Heart right ventricle (tissue), 16 donors: ENCODE measurements around the gene SLC37A4. TPM values are rescaled to one million over a fixed set of nuclear protein-coding genes. Genes with fewer than 3 reads are reported as not detected.

ENCODE experiments used
- ATAC-seq, 8 donors: fragments of 200-7000 bp; cut with Tn5 transposase; one replicate each; pipeline ENCODE4 v1.9.1; 2020; ENCODE audit warnings: mild to moderate bottlenecking in 8 of 8, moderate library complexity in 8 of 8, moderate number of reproducible peaks in 1 of 8
- DNase-seq, 2 donors: peaks; one replicate each; pipeline ENCODE4 v3.0.0-alpha.2; 2020
- H3K27ac ChIP-seq, 10 donors: fragments of 200-600 bp; sonication (generic) in 2 of 10; one replicate each; pipeline versions ENCODE4 v1.5.0 to v1.8.0; 2020 to 2022; ENCODE audit warnings: mild to moderate bottlenecking in 3 of 10
- H3K27me3 ChIP-seq, 7 donors: fragments of 200-600 bp; one replicate each; pipeline ENCODE4 v1.8.0; 2021 to 2022; ENCODE audit warnings: mild to moderate bottlenecking in 2 of 7
- H3K36me3 ChIP-seq, 9 donors: fragments of 200-600 bp; sonication (generic) in 1 of 9; one replicate each; pipeline versions ENCODE4 v1.5.0 to v1.8.0; 2020 to 2022; ENCODE audit warnings: mild to moderate bottlenecking in 2 of 9
- H3K4me1 ChIP-seq, 9 donors: fragments of 200-600 bp; sonication (generic) in 1 of 9; one replicate each; pipeline versions ENCODE4 v1.5.0 to v1.8.0; 2020 to 2022; ENCODE audit warnings: mild to moderate bottlenecking in 4 of 9
- H3K4me3 ChIP-seq, 10 donors: fragments of 200-600 bp; sonication (generic) in 2 of 10; one replicate each; pipeline versions ENCODE4 v1.5.0 to v1.8.0; 2020 to 2022; ENCODE audit warnings: mild to moderate bottlenecking in 7 of 10, moderate library complexity in 2 of 10
- H3K9me3 ChIP-seq, 11 donors: fragments of 200-600 bp in 10 of 11; sonication (generic) in 2 of 11; one replicate each; pipeline versions ENCODE4 v1.5.0 to v1.8.0; 2013 to 2022; ENCODE audit warnings: mild to moderate bottlenecking in 2 of 11, control low read depth in 1 of 11, moderate library complexity in 1 of 11
- WGBS, 2 donors: extraction: QIAGEN DNeasy Blood & Tissue Kit; methylation state at CpG; one replicate each; pipeline ENCODE4 v1.1.7; 2013; ENCODE audit warnings: inconsistent platforms in 1 of 2; 5-methylcytosine and 5-hydroxymethylcytosine counted together
- intact Hi-C, 10 donors: fragments of 100-400 bp; cut with DNase I; formaldehyde crosslinking; loops; one replicate each; pipeline versions ENCODE4 v1.11.1 to v1.14.2; 2022
- polyA plus RNA-seq, 2 donors: library from polyadenylated mRNA; stranded (reverse); fragments of 200-250 nt; gene quantifications; one replicate each; pipeline ENCODE4 v1.2.3, GENCODE V29; 2013
- total RNA-seq, 10 donors: library from RNA; stranded (reverse); fragmentation: NEBNext Ultra II Directional in 3 of 10; extraction: Animal tissue kit (Norgen Biotek cat#: 25700) in 3 of 10; gene quantifications; one replicate each; pipeline versions ENCODE4 v1.2.1 to v1.2.4, GENCODE V29; 2021 to 2023
- TF ChIP-seq, protein P1 (sequence below), 9 donors: fragments of 200-600 bp; sonication (generic) in 2 of 9; IDR thresholded peaks; one replicate each; pipeline versions ENCODE4 v1.5.0 to v1.8.0; 2021 to 2022; ENCODE audit warnings: antibody characterized with exemption in 9 of 9, mild to moderate bottlenecking in 5 of 9, moderate library complexity in 1 of 9
- donor health status: Arrhythmogenic right ventricular cardiomyopathy.
- donor health status: ischemic (EF 13 %, LVEDD 7.1; RV severe dilation, severe dysfunction).
- donor health status: healthy with polysubstance abuse.
- donor health status: DM: no; HTN: yes; CAD: no.
- donor health status: DM: no; HTN: no; CAD: no.
- donor health status: ischemic (EF 25% LVEDD 6.9; RV normal size, moderate dysfunction).
- donor health status: ischemic (EF 25% LVEDD 5.7; RV mildly dilated, moderate dysfunction).
- donor health status: healthy.
- donor health status: DM: yes; HTN: yes; CAD: no.
- donor health status: Ischemic cardiomyopathy.
- donor health status: ischemic (EF 35%, LVEDD 5.7; RV mildly dilated, moderate dysfunction).
- donor health status: nonischemic (EF 11% LVEDD 7.7; RV severe dilation, severe dysfunction).
- donor health status: DM: yes; HTN: yes; CAD: no.
- donor health status: PGD.
- donor health status: ischemic (EF 29% LVEDD 5.4; RV normal size, mild dysfunction).
- donor health status: nonischemic (EF 23%, LVEDD 6.1; RV moderate dilation, normal function).

The SLC37A4 gene
- total and polyA plus RNA-seq, 12 donors = 3.8 to 12.0 (median 6.9) TPM

DNA sequence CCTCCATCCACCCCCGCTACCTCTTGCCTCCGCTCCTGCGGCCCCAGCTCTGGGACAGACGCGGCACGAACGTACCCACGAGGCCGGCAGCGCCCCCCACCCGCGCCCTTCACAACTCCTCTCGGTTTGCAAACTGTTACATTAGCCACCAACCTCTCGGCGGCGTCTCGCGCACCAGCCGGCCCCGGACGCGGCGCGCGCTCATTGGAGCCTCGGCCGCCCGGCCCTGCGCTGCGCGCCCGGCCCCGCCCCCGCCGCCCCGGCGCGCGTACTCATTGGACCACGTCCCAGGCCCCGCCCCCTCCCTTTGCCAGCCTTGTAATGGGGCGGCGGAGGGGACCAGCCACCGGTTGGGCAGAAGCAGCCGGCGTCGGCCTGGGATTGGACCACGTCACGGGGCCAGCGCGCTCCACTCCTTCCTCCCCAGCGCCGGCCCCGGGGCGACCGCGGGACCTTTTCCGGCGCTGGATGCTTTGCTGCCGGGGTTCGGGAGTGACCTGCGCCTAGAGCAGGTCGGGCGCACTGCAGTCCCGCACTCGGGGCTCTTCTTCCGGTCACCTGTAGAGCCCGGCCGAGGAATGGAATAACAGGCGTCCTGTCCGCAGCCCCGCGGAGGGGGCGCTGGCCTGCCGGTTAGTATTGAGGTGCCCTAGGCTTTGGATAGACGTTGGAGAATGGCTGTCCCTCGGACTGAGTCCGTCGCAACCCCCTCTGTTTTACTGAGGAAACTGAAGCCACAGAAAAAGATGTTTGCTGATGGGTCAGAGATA is 26.5 kb upstream of the SLC37A4 start, which contains the start of gene HYOU1:
HYOU1 (minus strand) TSS at position 206 of the 770 bp plus-strand sequence. CDS start 1,045 bp downstream, outside the sequence.
- Histone ChIP-seq H3K9me3 (no peaks in the 10 kb centered on the region), H3K4me3 (peak within 1 kb of the TSS; percentile 67 to 99 (median 94)), H3K36me3 (peaks cover 0 to 52% (median 28%) of the 10 kb centered on the region in 9 donors), H3K27ac (peak within 1 kb of the TSS; percentile 16 to 94 (median 89)), H3K4me1 (peaks cover 15 to 30% (median 25%) of the 10 kb centered on the region in 9 donors), H3K27me3 (no peaks in the 10 kb centered on the region)
- ATAC-seq = peak; percentile 97 to 99 (median 97)
- WGBS, 2 donors = 1% methylated on average over 57 to 78 of the region's 79 CpGs
- DNase-seq = peak; percentile 98
- intact Hi-C loops = loop anchor here in 1 of 10 donors (2.0 kb wide), 1 partner anchor 38 kb away; the partner anchor contains the start of genes RPS25 and TRAPPC4
- TF ChIP-seq, protein P1, sequence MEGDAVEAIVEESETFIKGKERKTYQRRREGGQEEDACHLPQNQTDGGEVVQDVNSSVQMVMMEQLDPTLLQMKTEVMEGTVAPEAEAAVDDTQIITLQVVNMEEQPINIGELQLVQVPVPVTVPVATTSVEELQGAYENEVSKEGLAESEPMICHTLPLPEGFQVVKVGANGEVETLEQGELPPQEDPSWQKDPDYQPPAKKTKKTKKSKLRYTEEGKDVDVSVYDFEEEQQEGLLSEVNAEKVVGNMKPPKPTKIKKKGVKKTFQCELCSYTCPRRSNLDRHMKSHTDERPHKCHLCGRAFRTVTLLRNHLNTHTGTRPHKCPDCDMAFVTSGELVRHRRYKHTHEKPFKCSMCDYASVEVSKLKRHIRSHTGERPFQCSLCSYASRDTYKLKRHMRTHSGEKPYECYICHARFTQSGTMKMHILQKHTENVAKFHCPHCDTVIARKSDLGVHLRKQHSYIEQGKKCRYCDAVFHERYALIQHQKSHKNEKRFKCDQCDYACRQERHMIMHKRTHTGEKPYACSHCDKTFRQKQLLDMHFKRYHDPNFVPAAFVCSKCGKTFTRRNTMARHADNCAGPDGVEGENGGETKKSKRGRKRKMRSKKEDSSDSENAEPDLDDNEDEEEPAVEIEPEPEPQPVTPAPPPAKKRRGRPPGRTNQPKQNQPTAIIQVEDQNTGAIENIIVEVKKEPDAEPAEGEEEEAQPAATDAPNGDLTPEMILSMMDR (IDR thresholded peaks at IDR 0.05) = peak in 3 of 9 donors; percentile 1 to 26 (median 19)

DNA sequence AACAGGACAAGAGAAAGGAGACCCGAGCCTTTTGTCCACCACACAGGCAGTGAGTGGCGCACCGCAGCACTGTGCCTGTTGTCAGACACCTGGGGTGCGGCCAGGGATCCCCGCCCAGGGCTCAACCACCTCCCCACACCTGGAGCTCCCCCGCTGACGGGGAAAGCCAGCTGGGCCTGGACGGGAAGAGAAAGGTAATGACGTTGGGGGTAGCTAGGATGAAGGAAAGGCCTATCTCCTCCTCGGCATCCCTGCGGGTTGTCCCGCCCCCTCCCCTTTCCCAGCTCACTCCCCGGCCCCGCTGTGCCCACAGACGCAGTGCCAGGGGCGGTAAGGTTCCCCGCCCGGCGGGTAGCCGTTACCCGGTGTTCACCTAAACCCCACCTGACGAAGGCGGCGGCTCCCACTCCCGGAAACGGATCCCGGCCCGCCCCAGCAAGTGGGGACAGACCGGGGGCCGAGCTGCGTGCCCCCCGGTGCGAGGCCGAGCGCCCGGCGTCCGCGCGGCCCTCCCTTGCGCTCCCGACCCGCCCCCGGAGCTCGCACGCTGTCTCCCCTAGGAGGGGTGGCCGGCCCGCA is 25.8 kb upstream of the SLC37A4 start:
- ATAC-seq = peak in 4 of 8 donors; percentile 2 to 67 (median 10)
- Histone ChIP-seq H3K27ac (peak overlapping the region in 9 of 10 donors; percentile 86 to 94 (median 89)), H3K4me1 (peaks cover 15 to 28% (median 25%) of the 10 kb centered on the region in 9 donors), H3K36me3 (peaks cover 0 to 53% (median 35%) of the 10 kb centered on the region in 9 donors), H3K27me3 (no peaks in the 10 kb centered on the region), H3K9me3 (no peaks in the 10 kb centered on the region), H3K4me3 (peak overlapping the region; percentile 67 to 99 (median 94))
- DNase-seq = peak; percentile 24 to 29
- whole genome bisulfite sequencing, 2 donors = 0 to 1% methylated on average over 44 to 48 of the region's 48 CpGs
- intact Hi-C loops = loop anchor here in 1 of 10 donors (2.0 kb wide), 1 partner anchor 38 kb away; the partner anchor contains the start of genes RPS25 and TRAPPC4
- TF ChIP-seq, protein P1 (IDR thresholded peaks at IDR 0.05) = no peak

DNA sequence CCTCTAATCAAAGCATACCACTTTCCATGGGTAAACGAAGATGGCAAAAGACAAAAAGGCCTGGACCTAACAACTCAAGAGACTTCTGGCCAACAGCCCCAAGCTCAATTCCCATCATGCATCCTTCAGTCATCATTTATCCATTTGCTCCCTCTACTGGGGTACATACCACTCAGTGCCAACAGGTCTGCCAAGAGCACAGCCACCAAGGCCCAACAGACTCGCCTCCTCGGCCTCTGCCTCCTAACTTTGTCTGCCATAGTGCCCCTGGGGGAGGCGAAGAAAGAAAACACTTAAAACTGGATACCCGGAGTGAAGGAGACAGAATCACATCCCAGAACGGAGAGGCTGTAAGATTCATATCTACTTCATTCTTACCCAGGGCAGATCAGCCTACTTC is 25.2 kb upstream of the SLC37A4 start:
- no peak for ATAC-seq
- TF ChIP-seq, protein P1 (IDR thresholded peaks at IDR 0.05) = no peak
- no peaks in the 10 kb centered on the region for H3K27me3 ChIP-seq
- peak overlapping the region in 4 of 10 donors; percentile 86 to 93 (median 90) for H3K27ac ChIP-seq
- no peak for DNase-seq
- no peaks in the 10 kb centered on the region for H3K9me3 ChIP-seq
- H3K4me3 ChIP-seq = peak overlapping the region; percentile 67 to 99 (median 94)
- H3K36me3 ChIP-seq = peaks cover 0 to 53% (median 41%) of the 10 kb centered on the region in 9 donors
- intact Hi-C loops = loop anchor here in 1 of 10 donors (2.0 kb wide), 1 partner anchor 37 kb away; the partner anchor contains the start of genes RPS25 and TRAPPC4
- WGBS, 2 donors = 47 to 57% methylated on average over 6 of the region's 6 CpGs
- H3K4me1 ChIP-seq = peaks cover 15 to 28% (median 25%) of the 10 kb centered on the region in 9 donors

DNA sequence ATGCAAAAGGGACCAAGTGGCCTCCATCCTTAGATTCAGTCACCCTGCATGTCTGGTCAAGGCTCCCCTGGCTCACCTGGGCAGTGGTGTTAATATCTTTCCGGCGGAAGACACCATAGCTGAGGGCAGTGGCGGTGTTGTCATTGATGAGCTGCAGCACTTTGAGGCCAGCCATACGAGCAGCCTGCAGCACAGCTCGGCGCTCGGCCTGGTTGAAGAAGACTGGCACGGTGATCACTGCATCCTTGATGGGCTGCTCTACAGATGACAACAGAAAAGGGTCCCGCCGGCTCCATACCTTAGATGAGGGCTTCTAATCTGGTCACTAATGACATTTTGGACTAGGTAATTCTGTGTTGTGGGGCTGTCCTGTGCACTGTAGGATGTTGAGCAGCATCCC is 23.7 kb upstream of the SLC37A4 start:
- DNase-seq = no peak
- WGBS, 2 donors = 95% methylated on average over 10 of the region's 10 CpGs
- TF ChIP-seq, protein P1 (IDR thresholded peaks at IDR 0.05) = no peak

More for the DNA sequence above, 23.7 kb upstream of the SLC37A4 start:
- intact Hi-C loops = no loop called here
- H3K27me3 ChIP-seq = no peaks in the 10 kb centered on the region
- H3K9me3 ChIP-seq = no peaks in the 10 kb centered on the region
- H3K4me3 ChIP-seq = no peak overlapping the region
- ATAC-seq = no peak
- H3K36me3 ChIP-seq = peaks cover 0 to 61% (median 52%) of the 10 kb centered on the region in 9 donors
- peaks cover 15 to 28% (median 25%) of the 10 kb centered on the region in 9 donors for H3K4me1 ChIP-seq
- no peak overlapping the region for H3K27ac ChIP-seq
